HL-60 (cell line): ENCODE measurements around the gene ARHGEF12.

Experiments used
- CTCF ChIP-seq: IDR thresholded peaks from one replicate; pipeline ENCODE4 v1.5.1; 2011; ENCODE audit warnings: low read length, control low read depth, inconsistent platforms; ENCODE audit not compliant: insufficient read depth
- POLR2AphosphoS5 ChIP-seq: IDR thresholded peaks from 2 replicates; pipeline ENCODE4 v1.6.1; 2012; ENCODE audit warnings: low read depth
- REST ChIP-seq: IDR thresholded peaks from 2 replicates; pipeline ENCODE4 v1.6.1; 2012; ENCODE audit warnings: low read depth; ENCODE audit not compliant: insufficient replicate concordance
- SPI1 ChIP-seq: IDR thresholded peaks from 2 replicates; pipeline ENCODE4 v1.6.1; 2012; ENCODE audit warnings: low read depth, mild to moderate bottlenecking, borderline replicate concordance

- no peak for TF ChIP-seq POLR2AphosphoS5
- no peak for TF ChIP-seq CTCF
- TF ChIP-seq SPI1 = no peak
- no peak for TF ChIP-seq REST
Measured at GRCh38 chr11:120494595-120494994, 158.4 kb downstream of the ARHGEF12 start.
